Endodermal cell (in vitro differentiated cells): Measurements from ENCODE around the gene OSBPL9. TPM values are rescaled to one million over a fixed set of nuclear protein-coding genes. Genes with fewer than 3 reads are reported as not detected.

Experiments used
- DNase-seq: peaks from one replicate; pipeline ENCODE4 v3.0.0-alpha.2; 2017
- H3K27ac ChIP-seq: 2 replicates; pipeline ENCODE4 v1.5.1; 2013; ENCODE audit warnings: mild to moderate bottlenecking, low read depth, low read length, moderate library complexity
- H3K27me3 ChIP-seq: 2 replicates; pipeline ENCODE4 v1.6.1; 2013; ENCODE audit warnings: mild to moderate bottlenecking, low read length, moderate library complexity; ENCODE audit not compliant: insufficient read depth, control insufficient read depth, poor library complexity, severe bottlenecking
- H3K36me3 ChIP-seq: 2 replicates; pipeline ENCODE4 v1.7.0; 2013; ENCODE audit warnings: mild to moderate bottlenecking, low read length, moderate library complexity; ENCODE audit not compliant: control insufficient read depth, insufficient read depth
- H3K4me1 ChIP-seq: one replicate; pipeline ENCODE4 v1.7.0; 2013; ENCODE audit warnings: low read length; ENCODE audit not compliant: control insufficient read depth, insufficient read depth
- H3K4me3 ChIP-seq: 2 replicates; pipeline ENCODE4 v1.5.1; 2013; ENCODE audit warnings: mild to moderate bottlenecking, low read length, moderate library complexity
- H3K9ac ChIP-seq: 2 replicates; pipeline ENCODE4 v1.6.1; 2013; ENCODE audit warnings: mild to moderate bottlenecking, low read length, moderate library complexity; ENCODE audit not compliant: poor library complexity, severe bottlenecking; ENCODE audit errors: extremely low read depth
- H3K9me3 ChIP-seq: 2 replicates; pipeline ENCODE4 v1.6.1; 2013; ENCODE audit warnings: mild to moderate bottlenecking, low read length, moderate library complexity; ENCODE audit not compliant: control insufficient read depth
- H3K27ac Mint-ChIP-seq: 2 replicates; pipeline ENCODE4 v1.8.0; 2020; ENCODE audit warnings: mixed read lengths
- H3K27me3 Mint-ChIP-seq: 2 replicates; pipeline ENCODE4 v1.8.0; 2021; ENCODE audit warnings: mild to moderate bottlenecking, mixed read lengths; ENCODE audit not compliant: insufficient read depth
- H3K36me3 Mint-ChIP-seq: 2 replicates; pipeline ENCODE4 v1.8.0; 2020; ENCODE audit warnings: low read depth, mixed read lengths
- H3K4me1 Mint-ChIP-seq: 2 replicates; pipeline ENCODE4 v1.8.0; 2020; ENCODE audit warnings: mixed read lengths
- H3K4me3 Mint-ChIP-seq: 2 replicates; pipeline ENCODE4 v1.8.0; 2020; ENCODE audit warnings: mild to moderate bottlenecking, moderate library complexity, mixed read lengths
- H3K9me3 Mint-ChIP-seq: 2 replicates; pipeline ENCODE4 v1.8.0; 2020; ENCODE audit warnings: mild to moderate bottlenecking, mixed read lengths
- CTCF ChIP-seq: fragments of 200-600 bp; sonication (generic); conservative IDR thresholded peaks from 2 replicates; pipeline ENCODE4 v1.5.0; 2021; ENCODE audit warnings: antibody characterized with exemption, mild to moderate bottlenecking
- WGBS, 2 experiments: methylation state at CpG; one replicate each; pipeline versions ENCODE4 v1.1.5 to v1.1.7; 2013; ENCODE audit warnings: missing lambda C conversion rate in 2 of 2, mixed read lengths in 1 of 2; ENCODE audit not compliant: insufficient coverage in 1 of 2, insufficient read length in 1 of 2; 5-methylcytosine and 5-hydroxymethylcytosine counted together
- long read RNA-seq, 4 experiments: library from polyadenylated mRNA in 2 of 4; library from RNA in 1 of 4; library from capped mRNA in 1 of 4; stranded (forward) in 3 of 4; unstranded in 1 of 4; transcript quantifications; one replicate each; pipeline ENCODE4 v2.0.0, GENCODE V29; 2020 to 2021; ENCODE audit warnings: inconsistent platforms in 1 of 4
- polyA plus RNA-seq, 2 experiments: library from polyadenylated mRNA; stranded (reverse); fragments of 50-300 nt; gene quantifications; one replicate each; pipeline ENCODE4 v1.2.3, GENCODE V29; 2013
- total RNA-seq, 2 donors: library from RNA; stranded (reverse); fragmentation: NEBNext Ultra II Directional in 1 of 2; extraction: Animal tissue kit (Norgen Biotek cat#: 25700) in 1 of 2; gene quantifications; 2 replicates in 1 of 2; 3 replicates in 1 of 2; pipeline ENCODE4 v1.2.1, GENCODE V29; 2021

The OSBPL9 gene, protein sequence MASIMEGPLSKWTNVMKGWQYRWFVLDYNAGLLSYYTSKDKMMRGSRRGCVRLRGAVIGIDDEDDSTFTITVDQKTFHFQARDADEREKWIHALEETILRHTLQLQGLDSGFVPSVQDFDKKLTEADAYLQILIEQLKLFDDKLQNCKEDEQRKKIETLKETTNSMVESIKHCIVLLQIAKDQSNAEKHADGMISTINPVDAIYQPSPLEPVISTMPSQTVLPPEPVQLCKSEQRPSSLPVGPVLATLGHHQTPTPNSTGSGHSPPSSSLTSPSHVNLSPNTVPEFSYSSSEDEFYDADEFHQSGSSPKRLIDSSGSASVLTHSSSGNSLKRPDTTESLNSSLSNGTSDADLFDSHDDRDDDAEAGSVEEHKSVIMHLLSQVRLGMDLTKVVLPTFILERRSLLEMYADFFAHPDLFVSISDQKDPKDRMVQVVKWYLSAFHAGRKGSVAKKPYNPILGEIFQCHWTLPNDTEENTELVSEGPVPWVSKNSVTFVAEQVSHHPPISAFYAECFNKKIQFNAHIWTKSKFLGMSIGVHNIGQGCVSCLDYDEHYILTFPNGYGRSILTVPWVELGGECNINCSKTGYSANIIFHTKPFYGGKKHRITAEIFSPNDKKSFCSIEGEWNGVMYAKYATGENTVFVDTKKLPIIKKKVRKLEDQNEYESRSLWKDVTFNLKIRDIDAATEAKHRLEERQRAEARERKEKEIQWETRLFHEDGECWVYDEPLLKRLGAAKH
- 10 to 100 TPM; 76.9 to 93.3 TPM for total RNA-seq
- polyA plus RNA-seq (2013, experiment 1 of 2) = 88.6 TPM
- 84.6 TPM for polyA plus RNA-seq (2013, experiment 2 of 2)
- long read RNA-seq, experiment 1, partial matches to known transcripts = 18 of 37 reads
- long read RNA-seq, experiment 1, other reads (novel, unspliced or antisense) = 19 of 37 reads
- long read RNA-seq, experiment 2, transcript OSBPL9-207 (20 exons, 2,755 nt) = major isoform, 59 of 207 reads
- long read RNA-seq, experiment 2, transcript OSBPL9-203 (24 exons, 2,893 nt) = minor isoform, 20 of 207 reads
- long read RNA-seq, experiment 2, transcript OSBPL9-201 (20 exons, 2,721 nt) = minor isoform, 18 of 207 reads
- long read RNA-seq, experiment 2, transcript OSBPL9-222 (21 exons, 2,210 nt) = minor isoform, 33 of 207 reads
- long read RNA-seq, experiment 2, partial matches to known transcripts = 18 of 207 reads
- long read RNA-seq, experiment 2, other reads (novel, unspliced or antisense) = 55 of 207 reads
- long read RNA-seq, experiment 3, transcript OSBPL9-207 (20 exons, 2,755 nt) = major isoform, 115 of 510 reads
- long read RNA-seq, experiment 3, transcript OSBPL9-222 (21 exons, 2,210 nt) = minor isoform, 78 of 510 reads
- long read RNA-seq, experiment 3, transcript OSBPL9-201 (20 exons, 2,721 nt) = minor isoform, 44 of 510 reads
- long read RNA-seq, experiment 3, transcript OSBPL9-203 (24 exons, 2,893 nt) = minor isoform, 84 of 510 reads
- long read RNA-seq, experiment 3, partial matches to known transcripts = 67 of 510 reads
- long read RNA-seq, experiment 3, other reads (novel, unspliced or antisense) = 111 of 510 reads
- long read RNA-seq, experiment 4, transcript OSBPL9-207 (20 exons, 2,755 nt) = major isoform, 21 of 87 reads
- long read RNA-seq, experiment 4, transcript OSBPL9-201 (20 exons, 2,721 nt) = minor isoform, 11 of 87 reads
- long read RNA-seq, experiment 4, transcript OSBPL9-222 (21 exons, 2,210 nt) = minor isoform, 10 of 87 reads
- long read RNA-seq, experiment 4, transcript OSBPL9-203 (24 exons, 2,893 nt) = minor isoform, 5 of 87 reads
- long read RNA-seq, experiment 4, partial matches to known transcripts = 19 of 87 reads
- long read RNA-seq, experiment 4, other reads (novel, unspliced or antisense) = 19 of 87 reads

GRCh38 chr1:51616903-51617708 lies at the start of gene OSBPL9:
TSS of gene OSBPL9 (plus strand) at chr1:51617092. CDS start at chr1:51617111, 19 bp downstream.
- Mint-ChIP-seq H3K27me3 (no peaks in the 10 kb centered on the region), H3K4me1 (peaks cover 20% of the 10 kb centered on the region), H3K36me3 (no peaks in the 10 kb centered on the region), H3K9me3 (no peaks in the 10 kb centered on the region), H3K4me3 (peak within 1 kb of the TSS; percentile 98), H3K27ac (peak within 1 kb of the TSS; percentile 99)
- Histone ChIP-seq H3K4me1 (no peaks in the 10 kb centered on the region), H3K9ac (peak within 1 kb of the TSS; percentile 89), H3K9me3 (no peaks in the 10 kb centered on the region), H3K27ac (peak within 1 kb of the TSS; percentile 95), H3K36me3 (no peaks in the 10 kb centered on the region), H3K27me3 (no peaks in the 10 kb centered on the region), H3K4me3 (peak within 1 kb of the TSS; percentile 100)
- no peak for TF ChIP-seq CTCF
- DNase-seq = peak; percentile 98
- WGBS, 2 experiments = 0 to 1% methylated on average over 23 to 45 of the region's 45 CpGs

GRCh38 chr1:51567653-51568052 lies 49.2 kb upstream of the OSBPL9 start:
- no peak overlapping the region for H3K27ac ChIP-seq
- Mint-ChIP-seq H3K27ac (no peak overlapping the region), H3K9me3 (no peaks in the 10 kb centered on the region), H3K4me1 (peaks cover 9% of the 10 kb centered on the region), H3K27me3 (no peaks in the 10 kb centered on the region), H3K36me3 (no peaks in the 10 kb centered on the region), H3K4me3 (no peak overlapping the region)
- H3K9me3 ChIP-seq = no peaks in the 10 kb centered on the region
- no peaks in the 10 kb centered on the region for H3K36me3 ChIP-seq
- H3K9ac ChIP-seq = no peak overlapping the region
- TF ChIP-seq CTCF = no peak
- no peak overlapping the region for H3K4me3 ChIP-seq
- no peaks in the 10 kb centered on the region for H3K27me3 ChIP-seq
- H3K4me1 ChIP-seq = no peaks in the 10 kb centered on the region
- no peak for DNase-seq
